ENCODE measurements around the gene HMCES.

- TF ChIP-seq CTCF (IDR thresholded peaks at IDR 0.05) (no peak), POLR2A (IDR thresholded peaks at IDR 0.05) (peak; percentile 91)
These were observed 566 bp downstream of the HMCES start for GRCh38 chr3:129278966-129279906.

Data from right lobe of liver (tissue), 4 donors.